WTC11 (cell line): Measurements from ENCODE around the gene DNAJB11.

Experiments used
- HMGA2 ChIP-seq: fragments of 250-450 bp; sonication (Bioruptor Pico); IDR thresholded peaks from 2 replicates; pipeline ENCODE4 v1.4.0; 2021; ENCODE audit warnings: mild to moderate bottlenecking, moderate library complexity
- IRF2 ChIP-seq: sonication (generic); formaldehyde crosslinking; IDR thresholded peaks from 2 replicates; pipeline ENCODE4 v1.8.0; 2022; ENCODE audit warnings: low read depth, missing genetic modification reagents, borderline replicate concordance
- ZNF423 ChIP-seq: fragments of 250-450 bp; sonication (Bioruptor Pico); IDR thresholded peaks from 2 replicates; pipeline ENCODE4 v2.1.2; 2022; ENCODE audit warnings: mild to moderate bottlenecking, moderate library complexity
- TF ChIP-seq, protein P1 (sequence below): fragments of 200-600 bp; IDR thresholded peaks from 2 replicates; pipeline ENCODE4 v1.8.0; 2022; ENCODE audit warnings: antibody characterized with exemption

DNA sequence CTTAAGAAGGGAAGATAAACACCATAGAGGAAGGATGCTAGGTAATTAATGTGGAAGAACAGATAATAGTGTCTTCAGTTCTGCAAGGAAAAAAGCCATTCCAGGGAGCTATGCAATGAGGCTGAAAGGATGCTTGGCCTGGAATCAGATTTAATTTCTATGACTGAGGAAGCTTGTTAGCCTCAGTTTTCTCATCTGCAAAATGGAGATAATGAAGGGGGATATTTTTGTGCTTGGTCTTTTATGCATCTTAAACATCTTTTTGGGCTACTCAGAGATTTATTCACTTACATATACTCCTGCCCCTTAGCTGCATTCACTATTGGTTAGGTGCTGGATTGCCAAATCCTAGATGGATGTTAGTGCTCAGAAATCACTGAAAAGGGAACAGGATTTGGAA is 16.7 kb downstream of the DNAJB11 start:
- TF ChIP-seq HMGA2 = no peak
- TF ChIP-seq IRF2 (CRISPR knock-in tag) = no peak
- TF ChIP-seq, protein P1, sequence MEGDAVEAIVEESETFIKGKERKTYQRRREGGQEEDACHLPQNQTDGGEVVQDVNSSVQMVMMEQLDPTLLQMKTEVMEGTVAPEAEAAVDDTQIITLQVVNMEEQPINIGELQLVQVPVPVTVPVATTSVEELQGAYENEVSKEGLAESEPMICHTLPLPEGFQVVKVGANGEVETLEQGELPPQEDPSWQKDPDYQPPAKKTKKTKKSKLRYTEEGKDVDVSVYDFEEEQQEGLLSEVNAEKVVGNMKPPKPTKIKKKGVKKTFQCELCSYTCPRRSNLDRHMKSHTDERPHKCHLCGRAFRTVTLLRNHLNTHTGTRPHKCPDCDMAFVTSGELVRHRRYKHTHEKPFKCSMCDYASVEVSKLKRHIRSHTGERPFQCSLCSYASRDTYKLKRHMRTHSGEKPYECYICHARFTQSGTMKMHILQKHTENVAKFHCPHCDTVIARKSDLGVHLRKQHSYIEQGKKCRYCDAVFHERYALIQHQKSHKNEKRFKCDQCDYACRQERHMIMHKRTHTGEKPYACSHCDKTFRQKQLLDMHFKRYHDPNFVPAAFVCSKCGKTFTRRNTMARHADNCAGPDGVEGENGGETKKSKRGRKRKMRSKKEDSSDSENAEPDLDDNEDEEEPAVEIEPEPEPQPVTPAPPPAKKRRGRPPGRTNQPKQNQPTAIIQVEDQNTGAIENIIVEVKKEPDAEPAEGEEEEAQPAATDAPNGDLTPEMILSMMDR = no peak
- no peak for TF ChIP-seq ZNF423 (CRISPR knock-in tag)
